ENCODE measurements around the gene POU2AF3. TPM values are rescaled to one million over a fixed set of nuclear protein-coding genes. Genes with fewer than 3 reads are reported as not detected.

The POU2AF3 gene
- total and polyA plus RNA-seq, 3 donors from 2014 or later = 6.4 to 11.5 (median 9.0) TPM

GRCh38 chr11:111335549-111335948, 37.2 kb downstream of the POU2AF3 start:
- H3K4me3 ChIP-seq = no peak overlapping the region
- TF ChIP-seq CTCF (IDR thresholded peaks at IDR 0.05) (no peak), POLR2A (IDR thresholded peaks at IDR 0.05) (no peak)
- H3K27me3 ChIP-seq = no peaks in the 10 kb centered on the region
- WGBS, 2 donors = 64 to 75% methylated on average over 5 to 6 of the region's 6 CpGs
- DNase-seq = no peak
- intact Hi-C loops (cut with DNase I; ENCODE audit: low total_unique reads) = no loop called here
- H3K36me3 ChIP-seq (ENCODE audit: low read depth, missing control alignments) = no peaks in the 10 kb centered on the region
- H3K4me1 ChIP-seq = peaks cover 24% of the 10 kb centered on the region
- H3K9me3 ChIP-seq = no peaks in the 10 kb centered on the region
- no peak overlapping the region for H3K27ac ChIP-seq

GRCh38 chr11:111336062-111336461, 37.7 kb downstream of the POU2AF3 start:
- Histone ChIP-seq H3K4me1 (peaks cover 20% of the 10 kb centered on the region), H3K36me3 (ENCODE audit: low read depth, missing control alignments) (no peaks in the 10 kb centered on the region), H3K4me3 (no peak overlapping the region), H3K9me3 (no peaks in the 10 kb centered on the region), H3K27ac (no peak overlapping the region), H3K27me3 (no peaks in the 10 kb centered on the region)
- TF ChIP-seq POLR2A (IDR thresholded peaks at IDR 0.05) (no peak), CTCF (IDR thresholded peaks at IDR 0.05) (no peak)
- WGBS, 2 donors = 76 to 82% methylated on average over 4 of the region's 4 CpGs
- DNase-seq = no peak
- intact Hi-C loops (cut with DNase I; ENCODE audit: low total_unique reads) = no loop called here

GRCh38 chr11:111336582-111337256, 38.4 kb downstream of the POU2AF3 start:
- Histone ChIP-seq H3K36me3 (ENCODE audit: low read depth, missing control alignments) (no peaks in the 10 kb centered on the region), H3K4me1 (peaks cover 16% of the 10 kb centered on the region), H3K27me3 (no peaks in the 10 kb centered on the region), H3K9me3 (no peaks in the 10 kb centered on the region), H3K4me3 (no peak overlapping the region), H3K27ac (no peak overlapping the region)
- TF ChIP-seq POLR2A (IDR thresholded peaks at IDR 0.05) (no peak), CTCF (IDR thresholded peaks at IDR 0.05) (no peak)
- WGBS, 2 donors = 85 to 91% methylated on average over 2 of the region's 2 CpGs
- intact Hi-C loops (cut with DNase I; ENCODE audit: low total_unique reads) = no loop called here
- no peak for DNase-seq

GRCh38 chr11:111339758-111340388, 41.5 kb downstream of the POU2AF3 start:
- H3K4me3 ChIP-seq = no peak overlapping the region
- no peaks in the 10 kb centered on the region for H3K36me3 ChIP-seq (ENCODE audit: low read depth, missing control alignments)
- no peak overlapping the region for H3K27ac ChIP-seq
- intact Hi-C loops (cut with DNase I; ENCODE audit: low total_unique reads) = no loop called here
- H3K27me3 ChIP-seq = no peaks in the 10 kb centered on the region
- TF ChIP-seq CTCF (IDR thresholded peaks at IDR 0.05) (no peak), POLR2A (IDR thresholded peaks at IDR 0.05) (no peak)
- H3K9me3 ChIP-seq = no peaks in the 10 kb centered on the region
- H3K4me1 ChIP-seq = peaks cover 6% of the 10 kb centered on the region
- DNase-seq = no peak

- intact Hi-C loops (cut with DNase I; ENCODE audit: low total_unique reads) = no loop called here
- WGBS, 2 donors = 77 to 78% methylated on average over 3 of the region's 3 CpGs
- no peak overlapping the region for H3K4me3 ChIP-seq
- no peaks in the 10 kb centered on the region for H3K36me3 ChIP-seq (ENCODE audit: low read depth, missing control alignments)
- no peaks in the 10 kb centered on the region for H3K4me1 ChIP-seq
- no peaks in the 10 kb centered on the region for H3K9me3 ChIP-seq
- DNase-seq = no peak
- TF ChIP-seq POLR2A (IDR thresholded peaks at IDR 0.05) (no peak), CTCF (IDR thresholded peaks at IDR 0.05) (no peak)
- H3K27ac ChIP-seq = no peak overlapping the region
- no peaks in the 10 kb centered on the region for H3K27me3 ChIP-seq
Measured at GRCh38 chr11:111342329-111342728, 44.0 kb downstream of the POU2AF3 start.
